ENCODE measurements around the gene DAP.

DAP gene

DNA sequence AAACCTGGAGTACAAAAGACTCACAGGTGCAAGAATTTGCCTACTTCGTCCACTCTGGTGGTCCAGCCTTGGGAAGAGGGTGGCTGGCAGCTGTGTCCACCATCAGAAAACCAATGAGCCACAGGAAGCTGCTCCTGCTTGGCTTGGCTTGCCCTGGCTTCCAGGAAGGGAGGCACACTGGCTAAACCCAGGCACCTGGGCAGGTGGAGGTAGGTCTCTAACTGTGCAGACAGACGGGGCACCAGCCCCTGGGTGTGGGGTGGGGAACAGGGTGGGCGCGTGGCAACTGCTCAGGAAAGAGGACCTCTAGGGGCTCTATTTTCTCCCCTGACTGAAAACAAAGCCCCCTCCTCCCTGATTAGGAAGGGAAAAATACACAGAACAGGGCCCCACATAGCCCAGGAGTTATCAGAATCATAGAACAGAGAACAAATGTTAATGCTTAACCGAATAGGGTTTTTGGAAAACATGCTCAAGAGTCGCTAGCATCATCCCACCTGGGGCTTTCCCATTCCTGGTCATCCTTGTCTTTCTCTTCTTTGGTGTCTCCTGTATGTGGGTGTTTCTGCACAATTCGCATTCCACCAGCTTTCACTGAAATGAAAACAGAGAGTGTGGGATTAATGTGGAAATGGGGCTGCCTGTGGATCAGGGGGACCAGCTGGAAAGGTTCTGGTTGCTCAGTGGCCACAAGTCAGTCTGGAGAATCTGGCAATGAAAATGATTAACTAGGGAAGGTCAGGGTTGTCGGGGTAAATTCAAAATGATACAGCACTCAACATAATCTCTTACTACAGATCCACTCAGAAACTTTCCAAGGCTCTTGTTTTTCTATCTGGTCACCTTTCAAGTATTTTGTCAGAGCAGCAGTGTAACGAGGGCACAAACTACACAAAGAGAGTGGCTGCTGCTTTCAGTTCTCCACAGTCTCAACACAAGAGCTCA, 13.1 kb downstream of the DAP start:
- Histone ChIP-seq H3K36me3 (ENCODE audit: control insufficient read depth, insufficient read depth, low read length) (peaks cover 28% of the 10 kb centered on the region), H3K27me3 (replicated peaks; ENCODE audit: control insufficient read depth, insufficient read depth, low read length) (no peaks in the 10 kb centered on the region), H3K4me3 (replicated peaks; ENCODE audit: low read depth, low read length) (no peak overlapping the region)
- no peak for DNase-seq (ENCODE audit: extremely low read depth, insufficient read length)
- TF ChIP-seq, protein P1, sequence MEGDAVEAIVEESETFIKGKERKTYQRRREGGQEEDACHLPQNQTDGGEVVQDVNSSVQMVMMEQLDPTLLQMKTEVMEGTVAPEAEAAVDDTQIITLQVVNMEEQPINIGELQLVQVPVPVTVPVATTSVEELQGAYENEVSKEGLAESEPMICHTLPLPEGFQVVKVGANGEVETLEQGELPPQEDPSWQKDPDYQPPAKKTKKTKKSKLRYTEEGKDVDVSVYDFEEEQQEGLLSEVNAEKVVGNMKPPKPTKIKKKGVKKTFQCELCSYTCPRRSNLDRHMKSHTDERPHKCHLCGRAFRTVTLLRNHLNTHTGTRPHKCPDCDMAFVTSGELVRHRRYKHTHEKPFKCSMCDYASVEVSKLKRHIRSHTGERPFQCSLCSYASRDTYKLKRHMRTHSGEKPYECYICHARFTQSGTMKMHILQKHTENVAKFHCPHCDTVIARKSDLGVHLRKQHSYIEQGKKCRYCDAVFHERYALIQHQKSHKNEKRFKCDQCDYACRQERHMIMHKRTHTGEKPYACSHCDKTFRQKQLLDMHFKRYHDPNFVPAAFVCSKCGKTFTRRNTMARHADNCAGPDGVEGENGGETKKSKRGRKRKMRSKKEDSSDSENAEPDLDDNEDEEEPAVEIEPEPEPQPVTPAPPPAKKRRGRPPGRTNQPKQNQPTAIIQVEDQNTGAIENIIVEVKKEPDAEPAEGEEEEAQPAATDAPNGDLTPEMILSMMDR (IDR thresholded peaks at IDR 0.05; ENCODE audit: insufficient read depth, low read length, poor library complexity, severe bottlenecking): no peak

DNA sequence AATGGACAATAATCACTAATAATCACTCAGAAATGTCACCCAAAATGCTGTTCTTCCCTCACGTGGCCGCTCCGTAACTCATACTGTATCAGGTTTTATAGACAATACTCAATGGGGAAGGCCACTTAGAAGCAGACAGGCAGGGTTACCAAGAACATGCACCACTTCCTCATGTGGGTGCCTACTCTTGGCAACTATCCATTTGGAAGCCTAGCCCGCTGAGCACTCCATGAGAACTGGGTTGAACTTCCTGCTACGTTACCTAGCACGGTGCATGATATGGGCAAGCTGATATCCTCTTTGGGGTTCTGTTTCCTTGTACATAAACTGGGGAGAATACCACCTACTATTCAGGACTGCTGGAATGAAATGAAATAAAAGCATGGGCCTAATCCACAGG, 14.3 kb downstream of the DAP start:
- TF ChIP-seq, protein P1 (IDR thresholded peaks at IDR 0.05; ENCODE audit: insufficient read depth, low read length, poor library complexity, severe bottlenecking): no peak
- H3K36me3 ChIP-seq (ENCODE audit: control insufficient read depth, insufficient read depth, low read length): peaks cover 26% of the 10 kb centered on the region
- DNase-seq (ENCODE audit: extremely low read depth, insufficient read length): no peak
- no peaks in the 10 kb centered on the region for H3K27me3 ChIP-seq (replicated peaks; ENCODE audit: control insufficient read depth, insufficient read depth, low read length)
- no peak overlapping the region for H3K4me3 ChIP-seq (replicated peaks; ENCODE audit: low read depth, low read length)

DNA sequence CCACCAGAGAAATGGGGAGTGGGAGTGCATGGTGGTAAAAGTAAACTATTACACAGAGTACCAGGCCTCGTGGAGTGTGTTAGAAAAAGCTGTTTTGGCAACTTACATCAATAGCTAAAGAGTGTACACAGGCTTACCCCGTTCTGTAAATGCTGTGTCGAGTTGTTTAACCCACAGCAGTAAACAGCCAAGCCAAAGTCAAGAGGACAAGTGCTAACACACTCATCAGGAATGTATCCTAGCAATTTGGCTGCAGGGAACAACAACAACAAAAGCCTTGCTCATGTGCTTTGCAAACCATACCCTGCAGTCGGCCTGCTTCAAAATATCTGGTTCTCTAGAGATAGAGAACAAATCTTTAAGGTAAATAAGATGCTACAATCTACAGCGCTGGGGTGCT, 15.9 kb downstream of the DAP start:
- Histone ChIP-seq H3K4me3 (replicated peaks; ENCODE audit: low read depth, low read length) (no peak overlapping the region), H3K27me3 (replicated peaks; ENCODE audit: control insufficient read depth, insufficient read depth, low read length) (no peaks in the 10 kb centered on the region), H3K36me3 (ENCODE audit: control insufficient read depth, insufficient read depth, low read length) (peaks cover 26% of the 10 kb centered on the region)
- TF ChIP-seq, protein P1 (IDR thresholded peaks at IDR 0.05; ENCODE audit: insufficient read depth, low read length, poor library complexity, severe bottlenecking): no peak
- DNase-seq (ENCODE audit: extremely low read depth, insufficient read length): no peak

DNA sequence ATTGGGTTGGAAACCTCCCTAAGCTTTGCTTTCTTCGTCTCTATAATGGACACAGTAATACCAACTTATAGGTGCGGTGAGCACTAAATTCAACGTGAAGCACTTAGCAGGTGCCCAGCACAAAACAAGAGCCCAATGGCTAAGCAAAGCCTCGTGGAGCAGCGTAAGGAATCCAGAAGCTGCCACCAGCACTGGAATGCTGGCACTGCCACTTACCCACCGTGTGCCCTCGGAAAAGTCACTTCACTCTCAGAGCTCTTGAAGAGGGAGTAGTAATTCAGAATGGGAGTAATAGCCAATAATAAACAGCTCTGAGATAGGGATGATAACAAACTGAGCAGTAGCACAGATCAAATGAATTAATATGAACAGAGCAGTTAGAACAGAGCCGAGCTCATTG, 16.4 kb downstream of the DAP start:
- DNase-seq (ENCODE audit: extremely low read depth, insufficient read length): no peak
- Histone ChIP-seq H3K36me3 (ENCODE audit: control insufficient read depth, insufficient read depth, low read length) (peaks cover 22% of the 10 kb centered on the region), H3K4me3 (replicated peaks; ENCODE audit: low read depth, low read length) (no peak overlapping the region), H3K27me3 (replicated peaks; ENCODE audit: control insufficient read depth, insufficient read depth, low read length) (no peaks in the 10 kb centered on the region)
- TF ChIP-seq, protein P1 (IDR thresholded peaks at IDR 0.05; ENCODE audit: insufficient read depth, low read length, poor library complexity, severe bottlenecking): no peak

DNA sequence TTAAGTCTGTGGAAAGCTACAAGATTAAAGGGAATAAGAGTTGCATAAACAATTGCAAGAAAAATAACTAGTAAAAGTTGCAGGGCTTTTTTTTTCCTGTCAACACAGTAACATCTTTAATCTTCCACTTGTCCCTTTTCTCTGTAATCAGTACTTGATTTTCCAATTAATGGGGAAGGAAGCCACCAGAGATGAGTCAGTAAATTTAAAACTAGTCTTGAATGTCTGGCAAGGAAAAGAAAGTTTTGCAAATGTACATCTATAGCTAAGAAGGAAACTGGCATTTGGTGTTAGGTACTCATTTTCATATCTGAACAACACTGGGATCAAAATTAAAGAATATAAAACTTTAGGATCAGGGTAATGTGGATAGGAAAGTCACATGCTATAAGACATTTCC, 17.1 kb downstream of the DAP start:
- peaks cover 22% of the 10 kb centered on the region for H3K36me3 ChIP-seq (ENCODE audit: control insufficient read depth, insufficient read depth, low read length)
- H3K27me3 ChIP-seq (replicated peaks; ENCODE audit: control insufficient read depth, insufficient read depth, low read length): no peaks in the 10 kb centered on the region
- TF ChIP-seq, protein P1 (IDR thresholded peaks at IDR 0.05; ENCODE audit: insufficient read depth, low read length, poor library complexity, severe bottlenecking): no peak
- DNase-seq (ENCODE audit: extremely low read depth, insufficient read length): no peak
- no peak overlapping the region for H3K4me3 ChIP-seq (replicated peaks; ENCODE audit: low read depth, low read length)
